LNCAP (cell line): ENCODE measurements around the gene TRPV2.

Experiments
- CTCF ChIP-seq: fragments of 450-650 bp; IDR thresholded peaks from 2 replicates; pipeline ENCODE4 v1.5.1; 2017; ENCODE audit warnings: mild to moderate bottlenecking

Gene TRPV2

GRCh38 chr17:16453493-16453851 lies 38.1 kb downstream of the TRPV2 start:
- TF ChIP-seq CTCF = no peak; the same call in 1 of the 2 replicates

GRCh38 chr17:16455997-16456741 lies 40.8 kb downstream of the TRPV2 start:
- no peak for TF ChIP-seq CTCF

GRCh38 chr17:16456742-16457316 lies 41.5 kb downstream of the TRPV2 start:
- TF ChIP-seq CTCF = no peak

- no peak for TF ChIP-seq CTCF
These were observed 43.9 kb downstream of the TRPV2 start for GRCh38 chr17:16459271-16459670.

GRCh38 chr17:16459855-16460550 lies 44.6 kb downstream of the TRPV2 start:
- no peak for TF ChIP-seq CTCF

GRCh38 chr17:16460796-16461605 lies 45.6 kb downstream of the TRPV2 start:
- TF ChIP-seq CTCF = no peak

- TF ChIP-seq CTCF = no peak
These were observed 46.2 kb downstream of the TRPV2 start for GRCh38 chr17:16461606-16461866.
